ENCODE results near the gene IL17RC.
"Not testable (repeated sequence)": the region's sequence is repeated elsewhere in the genome, so short reads cannot be mapped to it uniquely, and the experiment has no call there.

The IL17RC gene

DNA sequence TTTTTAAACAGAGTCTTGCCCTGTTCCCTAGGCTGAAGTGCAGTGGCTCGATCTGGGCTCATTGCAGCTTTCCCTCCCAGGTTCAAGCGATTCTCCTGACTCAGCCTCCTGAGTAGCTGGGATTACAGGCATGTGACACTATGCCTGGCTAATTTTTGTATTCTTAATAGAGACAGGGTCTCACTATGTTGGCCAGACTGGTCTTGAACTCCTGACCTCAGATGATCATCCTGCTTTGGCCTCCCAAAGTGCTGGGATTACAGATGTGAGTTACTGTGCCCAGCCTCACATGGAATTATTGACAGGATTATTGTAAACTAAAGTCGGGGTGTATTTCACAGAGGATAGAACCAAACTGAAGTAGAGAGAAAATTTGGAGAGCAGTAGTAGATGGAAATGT, 21.2 kb upstream of the IL17RC start:
- DNase-seq = not testable (repeated sequence)

DNA sequence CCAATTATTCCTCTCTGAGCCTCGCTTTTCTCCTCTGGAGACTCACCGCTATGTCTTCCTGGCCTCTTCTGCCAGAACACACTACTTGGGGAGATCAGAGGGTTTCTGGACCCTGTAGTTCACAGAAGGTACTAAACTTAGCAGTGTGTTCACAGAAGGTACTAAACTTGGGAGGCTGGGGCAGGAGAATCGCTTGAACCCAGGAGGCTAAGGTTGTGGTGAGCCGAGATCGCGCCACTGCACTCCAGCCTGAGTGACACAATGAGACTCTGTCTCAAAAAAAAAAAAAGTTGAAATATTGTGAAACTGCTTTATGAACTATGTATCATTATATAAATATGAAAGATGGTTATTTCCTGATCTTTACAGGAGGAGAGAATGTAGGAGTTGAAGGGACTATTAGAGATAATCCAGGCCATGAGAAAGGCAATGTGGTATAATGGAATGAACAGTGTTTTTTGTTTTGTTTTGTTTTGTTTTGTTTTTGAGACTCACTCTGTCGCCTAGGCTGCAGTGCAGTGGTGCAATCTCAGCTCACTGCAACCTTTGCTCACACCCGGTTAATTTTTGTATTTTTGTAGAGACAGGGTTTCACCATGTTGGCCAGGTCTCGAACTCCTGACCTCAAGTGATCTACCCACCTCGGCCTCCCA, 20.0 kb upstream of the IL17RC start:
- DNase-seq = not testable (repeated sequence)

DNA sequence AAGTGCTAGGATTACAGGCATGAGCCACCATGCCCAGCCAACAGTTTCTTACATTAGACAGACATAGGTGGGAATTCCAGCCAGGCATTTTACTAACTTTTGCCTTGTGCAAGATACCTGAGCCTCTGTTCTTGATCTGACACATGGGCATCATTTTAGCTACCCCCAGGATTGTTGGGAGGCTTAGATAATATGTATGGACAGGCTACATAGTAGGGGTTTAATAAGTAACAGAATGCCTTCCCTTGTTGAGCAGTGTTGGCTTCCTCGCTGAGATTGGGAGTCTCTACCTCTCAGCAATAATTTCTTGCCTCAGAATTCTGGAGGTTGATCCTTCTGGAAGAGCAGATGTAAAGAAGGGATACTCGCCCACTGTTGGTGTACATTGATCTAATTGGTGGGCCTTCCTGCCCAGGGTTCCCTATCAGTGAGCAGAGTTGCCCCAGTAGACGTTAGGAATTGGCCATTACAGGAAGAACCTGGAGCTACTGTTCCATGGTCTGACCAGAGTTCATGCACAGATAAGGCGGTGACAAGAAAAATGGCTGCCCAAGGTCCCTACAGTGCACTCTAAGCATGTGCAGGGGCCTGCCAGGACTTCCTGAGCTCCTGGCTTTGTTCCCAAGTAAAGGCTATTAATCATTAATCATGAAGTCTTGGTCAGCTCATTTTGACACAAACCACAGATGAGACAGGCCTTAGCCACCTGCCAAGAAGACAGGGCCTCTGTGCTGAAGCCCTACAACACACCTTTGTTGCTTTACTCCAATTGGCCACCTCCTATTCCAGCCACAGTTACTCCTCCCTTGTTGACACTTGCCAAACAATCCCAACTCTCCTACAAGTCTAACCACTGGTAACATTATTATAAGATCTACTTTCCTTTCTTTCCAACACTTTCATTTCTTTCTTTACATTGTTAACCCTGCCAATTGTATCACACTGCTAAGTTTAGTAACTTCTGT, 19.2 kb upstream of the IL17RC start:
- no peak for DNase-seq

DNA sequence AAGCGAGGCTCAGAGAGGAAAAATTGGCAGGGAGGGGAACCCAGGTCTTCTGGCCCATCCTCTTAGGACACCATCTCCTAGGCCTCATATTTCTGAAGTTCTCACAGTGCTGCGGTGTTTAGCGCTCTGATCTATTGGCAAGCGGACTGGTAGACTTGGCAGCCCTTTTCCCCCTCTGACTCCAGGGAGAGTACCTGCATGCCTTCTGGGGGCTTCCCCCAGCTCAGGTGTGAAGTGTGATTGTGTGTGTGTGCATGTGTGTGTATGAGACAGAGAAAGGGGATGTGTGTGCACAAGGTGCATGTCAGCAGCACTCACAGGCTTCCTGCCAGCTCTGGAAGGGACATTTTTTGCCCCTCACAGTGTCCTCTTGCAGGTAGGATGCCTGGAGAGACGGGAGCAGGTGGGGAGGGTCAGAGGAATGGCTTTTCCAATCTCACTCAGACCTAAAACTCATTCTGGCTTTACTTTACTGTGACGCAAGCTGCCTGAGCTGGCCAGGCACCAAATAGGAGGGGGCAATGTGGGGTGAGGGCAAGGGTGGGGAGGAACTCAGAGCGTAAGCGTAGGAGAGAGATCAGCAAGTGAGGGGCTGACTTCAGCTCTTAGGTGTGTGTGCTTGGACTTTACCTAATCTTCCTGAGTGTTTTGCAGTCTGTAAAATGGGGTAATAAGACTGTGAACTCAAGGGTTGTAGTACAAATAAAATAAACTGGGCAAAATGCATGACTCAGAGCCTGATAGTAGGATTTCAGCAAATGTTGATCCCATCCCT, 18.2 kb upstream of the IL17RC start:
- no peak for DNase-seq

GRCh38 chr3:9899289-9899791, 17.6 kb upstream of the IL17RC start:
- DNase-seq = no peak

GRCh38 chr3:9900965-9901415, 15.9 kb upstream of the IL17RC start:
- not testable (repeated sequence) for DNase-seq

GRCh38 chr3:9901967-9902366, 14.9 kb upstream of the IL17RC start:
- DNase-seq = no peak

- DNase-seq = no peak
Observed at GRCh38 chr3:9902372-9903237, 14.3 kb upstream of the IL17RC start, which contains the start of gene IL17RE. Gene IL17RE, plus strand, starts transcription at chr3:9902848. Its CDS starts 85 bp downstream, at chr3:9902933.

DNA sequence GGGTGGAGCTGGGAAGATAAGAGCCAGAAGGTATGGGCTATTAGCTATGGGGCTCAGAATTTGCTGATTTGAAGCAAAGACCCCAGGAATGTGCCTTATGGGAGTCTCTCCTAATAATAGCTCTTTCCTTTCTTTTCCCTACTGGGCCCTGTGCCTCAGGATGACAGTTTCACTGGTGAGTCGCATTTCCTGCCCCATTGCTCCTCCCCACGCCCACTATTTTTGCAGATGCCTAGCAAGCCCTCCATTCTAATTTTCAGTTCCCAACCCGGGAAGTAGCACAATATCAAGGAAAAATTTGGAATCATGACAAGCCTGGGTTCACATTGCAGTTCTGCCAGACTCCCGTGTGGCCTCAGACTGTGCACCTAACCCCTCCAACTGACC, 13.7 kb upstream of the IL17RC start:
- no peak for DNase-seq

GRCh38 chr3:9903904-9904303, 13.0 kb upstream of the IL17RC start:
- DNase-seq = no peak

- DNase-seq = no peak
Observed at GRCh38 chr3:9906480-9906879, 10.4 kb upstream of the IL17RC start.

DNA sequence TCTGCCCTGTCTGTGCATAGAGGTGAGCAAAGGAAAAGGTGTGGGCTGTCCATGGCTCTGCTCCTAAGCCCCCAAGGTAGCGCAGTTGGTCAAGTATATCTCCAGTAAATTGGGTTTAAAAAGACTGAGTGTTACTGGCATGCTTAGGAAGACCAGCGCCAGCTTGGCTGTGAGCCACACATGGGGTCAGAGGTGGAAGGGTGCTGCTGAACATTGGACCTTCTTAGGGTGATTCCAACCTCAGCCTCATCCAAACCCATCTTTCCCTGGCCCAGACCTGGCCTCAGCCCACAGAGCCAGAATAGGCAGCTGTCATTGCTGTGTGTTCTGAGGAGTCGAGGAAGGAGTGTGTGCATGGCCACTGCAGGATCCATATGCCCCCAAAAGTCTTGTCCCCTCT, 8.6 kb upstream of the IL17RC start:
- DNase-seq = no peak

DNA sequence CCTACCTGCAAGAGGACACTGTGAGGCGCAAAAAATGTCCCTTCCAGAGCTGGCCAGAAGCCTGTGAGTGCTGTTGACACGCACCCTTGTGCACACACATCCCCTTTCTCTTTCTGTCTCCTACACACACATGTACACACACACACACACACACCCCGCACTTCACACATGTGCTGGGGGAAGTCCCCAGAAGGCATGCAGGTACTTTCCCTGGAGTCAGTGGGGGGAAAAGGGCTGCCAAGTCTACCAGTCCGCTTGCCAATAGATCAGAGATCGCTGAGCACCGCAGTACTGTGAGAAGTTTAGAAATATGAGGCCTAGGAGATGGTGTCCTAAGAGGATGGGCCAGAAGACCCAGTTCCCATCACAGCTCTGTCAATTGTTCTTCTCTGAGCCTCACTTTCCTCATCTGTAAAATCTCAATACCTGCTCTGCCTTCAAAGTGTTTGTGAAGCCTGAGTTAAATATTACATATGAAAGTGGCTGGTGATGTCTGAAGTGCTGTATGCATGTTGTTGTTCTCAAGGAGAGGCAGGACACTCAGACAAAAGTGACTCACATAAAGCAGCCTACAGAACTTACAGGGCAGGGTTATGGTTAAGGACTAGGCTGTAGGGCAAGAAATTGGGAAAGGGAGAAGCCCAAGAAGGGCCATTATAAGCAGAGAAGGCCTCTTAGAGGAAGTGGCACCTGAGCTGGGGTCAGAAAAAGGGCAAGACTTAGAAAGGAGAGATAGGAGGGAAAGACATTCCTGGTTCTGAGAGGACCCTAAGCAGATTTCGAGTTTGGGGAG, 7.5 kb upstream of the IL17RC start:
- no peak for DNase-seq

GRCh38 chr3:9911863-9912262, 5.0 kb upstream of the IL17RC start:
- DNase-seq = no peak

- DNase-seq = no peak
Observed at GRCh38 chr3:9912294-9912935, 4.5 kb upstream of the IL17RC start.

DNA sequence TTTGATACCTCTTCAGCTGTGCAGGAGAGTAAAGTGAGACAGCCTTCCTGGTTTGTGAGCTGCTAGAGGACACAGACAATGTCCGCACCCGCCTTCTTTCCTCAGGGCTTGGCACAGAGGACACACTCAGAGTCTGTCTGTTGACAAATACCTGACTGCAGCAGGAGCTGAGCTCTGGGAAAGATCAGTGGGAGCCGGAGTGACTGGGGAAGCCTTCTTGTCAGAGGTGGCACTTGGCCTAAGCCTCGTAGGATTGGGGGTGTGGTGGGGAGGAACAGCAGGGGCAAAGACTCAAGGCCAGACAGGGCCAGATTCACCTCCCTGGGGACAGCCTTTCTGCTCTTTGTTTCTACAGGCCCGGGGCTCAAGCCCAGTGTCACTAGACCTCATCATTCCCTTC, 3.3 kb upstream of the IL17RC start:
- DNase-seq = no peak

- DNase-seq = no peak
Observed at GRCh38 chr3:9914011-9914410, 2.9 kb upstream of the IL17RC start.

DNA sequence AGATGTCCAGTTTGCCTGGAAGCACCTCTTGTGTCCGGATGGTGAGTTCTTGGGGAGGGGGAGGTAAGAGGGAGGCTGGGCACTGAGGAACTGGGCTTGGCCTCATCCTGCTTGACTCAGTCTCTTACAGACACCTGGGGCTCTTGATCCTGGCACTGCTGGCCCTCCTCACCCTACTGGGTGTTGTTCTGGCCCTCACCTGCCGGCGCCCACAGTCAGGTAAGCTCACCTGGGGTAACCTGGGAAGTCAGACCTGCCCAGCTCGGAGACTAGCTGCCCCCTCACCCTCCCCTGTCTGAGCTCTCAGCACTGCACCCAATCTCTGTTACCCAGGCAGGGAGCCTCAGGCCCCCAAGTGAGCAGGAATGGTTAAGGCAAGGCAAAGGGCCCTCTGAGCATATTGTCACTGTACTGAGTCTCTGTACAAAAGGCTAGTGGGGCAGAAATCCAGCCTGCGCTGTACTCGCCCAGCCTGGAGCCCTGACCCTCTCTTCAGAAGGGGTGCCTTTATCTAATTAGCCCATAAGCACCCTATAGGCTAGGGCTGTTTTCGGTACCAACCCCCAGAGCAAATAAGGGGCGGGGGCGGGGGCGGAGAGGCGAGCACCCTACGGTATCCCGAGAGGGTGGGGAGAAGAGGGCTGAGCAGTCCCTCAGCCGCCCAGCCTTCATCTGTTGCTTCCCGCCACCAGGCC, 2.2 kb upstream of the IL17RC start:
- peak in 2 of 6 experiments; percentile 10 to 28 for DNase-seq

GRCh38 chr3:9915254-9916141, 1.4 kb upstream of the IL17RC start:
- DNase-seq = peak in 4 of 6 experiments; percentile 17 to 31 (median 26)
